ENCODE data around the gene ABCA7.
"Not testable (repeated sequence)": the region's sequence is repeated elsewhere in the genome, so short reads cannot be mapped to it uniquely, and the experiment has no call there.

ABCA7 gene

DNA sequence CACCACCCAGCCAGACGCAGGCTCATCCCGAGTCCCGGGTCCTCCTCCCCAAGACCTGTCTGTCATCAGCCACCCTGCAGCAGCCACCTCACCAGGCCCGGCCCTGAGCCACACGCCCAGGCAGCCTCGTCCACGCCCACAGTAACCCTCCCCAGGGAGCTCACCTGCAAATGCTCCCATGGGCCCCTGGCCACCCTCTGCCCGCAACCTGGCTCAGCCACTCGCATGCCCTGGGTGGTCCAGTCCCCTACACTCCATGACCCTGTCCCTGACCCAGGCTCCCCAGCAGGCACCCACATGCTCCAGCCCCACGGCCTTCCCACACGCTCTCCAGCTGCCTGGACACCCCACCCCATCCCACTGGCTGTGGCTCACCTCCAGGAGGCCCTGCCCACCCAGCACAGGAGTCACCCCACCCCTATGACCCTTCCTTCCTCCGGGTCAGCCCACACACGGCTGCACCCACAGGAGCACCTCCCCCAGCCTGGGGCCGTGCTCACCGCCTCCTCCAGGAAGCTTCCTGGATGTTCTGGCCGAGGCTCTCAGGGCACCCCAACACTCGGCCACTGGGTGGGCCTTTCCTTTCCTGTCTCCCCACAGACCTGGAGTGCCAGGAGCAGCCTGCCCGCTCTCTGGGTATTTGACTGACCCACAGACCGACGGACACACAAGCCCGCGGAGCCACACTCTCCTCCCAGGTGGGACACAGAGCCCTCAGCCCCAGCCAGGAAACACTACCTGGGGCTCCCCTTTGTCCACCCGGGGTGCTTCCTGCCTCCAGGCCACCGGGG is 22.6 kb upstream of the ABCA7 start:
- no peak for DNase-seq

DNA sequence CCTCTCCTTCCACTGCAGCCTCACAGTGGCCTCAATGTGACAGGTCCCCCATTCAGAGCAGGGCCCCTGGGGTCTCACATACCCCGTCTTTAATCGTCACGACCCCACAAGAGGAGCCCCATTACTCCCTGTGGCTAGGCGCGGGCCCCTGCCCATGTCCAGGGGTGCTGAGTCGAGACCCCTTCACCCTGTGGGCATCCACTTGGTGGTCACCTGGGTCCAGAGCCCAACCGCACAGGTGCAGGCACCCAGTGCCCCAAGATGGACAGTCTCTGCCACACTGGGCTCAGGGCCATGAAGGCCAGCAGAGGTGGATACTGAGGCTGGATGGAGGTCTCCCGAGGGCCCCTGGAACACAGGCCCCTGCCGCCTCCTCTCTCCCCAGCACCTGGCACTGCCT is 22.0 kb upstream of the ABCA7 start:
- no peak for DNase-seq

DNA sequence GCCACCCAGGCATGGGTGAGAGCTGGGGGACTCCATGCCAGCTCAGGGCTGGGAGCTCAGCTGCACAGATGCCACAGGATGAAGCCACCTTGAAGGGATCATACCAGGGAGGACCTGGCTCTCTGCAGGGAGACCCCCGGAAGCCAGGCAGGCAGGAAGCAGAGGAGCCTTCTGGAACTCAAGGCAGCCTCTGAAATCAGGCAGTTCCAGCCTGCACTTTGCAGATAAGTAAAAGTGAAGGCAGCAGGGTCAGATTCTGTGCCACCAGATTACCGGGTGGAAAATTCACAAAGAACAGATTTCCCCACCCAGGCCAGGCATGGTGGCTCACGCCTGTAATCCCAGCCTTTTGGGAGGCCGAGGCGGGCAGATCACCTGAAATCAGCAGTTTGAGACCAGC is 21.5 kb upstream of the ABCA7 start:
- DNase-seq = no peak

DNA sequence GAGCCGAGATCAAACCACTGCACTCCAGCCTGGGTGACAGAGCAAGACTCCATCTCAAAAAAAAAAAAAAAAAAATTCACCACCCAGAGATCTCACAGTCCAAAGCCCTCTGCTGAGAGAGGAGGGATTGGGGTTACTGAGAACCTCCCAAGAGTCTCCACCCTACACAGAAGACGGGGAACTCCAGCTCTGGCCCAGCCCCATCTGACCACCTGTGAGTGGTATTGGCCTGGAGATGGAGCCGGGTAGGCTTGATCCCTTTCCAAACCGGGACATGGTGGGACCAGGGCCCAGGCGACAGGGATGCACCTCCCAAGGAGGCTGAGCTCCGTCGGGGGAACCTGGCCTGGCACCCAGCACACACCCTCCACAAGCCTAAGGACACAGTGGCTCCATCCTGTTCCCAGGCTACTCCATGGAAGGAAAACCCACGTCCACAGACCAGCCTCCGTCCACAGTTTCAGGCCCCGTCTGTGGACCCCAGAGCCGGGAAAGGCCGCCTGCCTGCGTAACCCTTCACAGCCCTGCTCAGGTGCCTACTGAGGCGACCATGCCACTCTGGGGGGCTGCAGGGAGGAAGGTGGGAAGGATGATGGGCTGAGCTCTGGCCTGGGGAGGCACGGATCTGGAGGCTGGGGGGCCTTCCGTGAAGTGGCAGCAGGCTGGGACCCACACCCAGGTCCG is 20.8 kb upstream of the ABCA7 start:
- no peak for DNase-seq

DNA sequence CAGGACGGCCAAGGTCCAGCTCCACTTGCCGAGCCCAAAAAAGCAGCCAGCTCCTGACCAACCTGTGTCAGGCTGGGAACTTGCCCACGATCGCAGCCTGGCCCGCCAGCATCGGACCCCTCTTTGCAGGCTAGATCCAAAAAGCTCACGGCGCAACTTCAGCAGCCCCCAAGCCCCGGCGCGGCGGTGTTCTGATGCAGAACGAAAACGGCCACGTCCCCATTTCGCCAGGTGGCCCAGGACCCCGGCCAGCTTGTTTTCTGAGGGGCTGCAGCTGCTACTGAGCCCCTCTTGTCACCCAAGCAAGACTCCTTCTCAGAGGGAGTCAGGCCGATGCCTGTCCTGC is 20.3 kb upstream of the ABCA7 start:
- DNase-seq = no peak

DNA sequence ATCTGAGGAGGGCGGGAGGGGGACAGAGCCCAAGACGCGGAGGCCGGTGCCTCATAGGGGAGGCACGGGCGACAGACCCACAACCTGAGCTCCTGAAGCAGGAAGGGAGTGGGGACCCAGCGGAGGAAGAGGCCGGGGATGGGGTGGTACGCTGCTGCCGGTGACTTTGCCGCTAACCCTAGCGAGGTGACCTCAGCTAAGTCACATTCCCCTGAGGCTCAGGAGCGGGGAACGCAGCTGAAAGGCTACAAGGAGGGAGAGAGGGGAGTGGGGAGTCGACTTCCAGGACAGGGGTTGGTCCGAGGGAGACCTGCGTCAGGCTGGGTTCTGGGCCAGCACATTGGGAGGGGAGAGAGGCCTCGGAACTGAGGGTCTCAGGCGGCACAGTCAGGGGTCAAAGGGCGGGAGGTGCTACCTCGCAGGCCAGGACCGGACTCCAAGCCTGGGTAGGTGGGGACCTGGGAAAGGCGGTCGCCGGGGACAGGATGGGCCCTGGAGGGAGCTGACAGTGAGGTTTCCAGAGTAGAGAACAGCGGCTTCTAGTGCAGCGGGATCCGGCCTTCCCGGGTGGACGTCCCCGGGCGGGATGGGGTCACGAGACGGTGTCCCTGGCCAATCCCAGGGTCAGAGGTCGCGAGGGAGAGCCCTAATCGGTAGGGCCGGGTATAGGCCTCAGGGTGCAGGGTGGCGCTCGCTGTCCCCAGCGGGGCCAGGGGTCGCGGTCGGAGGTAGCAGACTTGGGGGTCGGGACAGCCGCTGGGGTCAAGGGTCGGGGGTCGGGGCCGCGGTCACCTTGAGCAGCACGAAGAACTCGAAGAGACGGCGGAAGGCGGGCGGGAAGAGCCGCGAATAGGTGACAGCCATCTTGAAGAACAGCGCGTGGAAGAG is 19.7 kb upstream of the ABCA7 start:
- DNase-seq = peak; percentile 55

DNA sequence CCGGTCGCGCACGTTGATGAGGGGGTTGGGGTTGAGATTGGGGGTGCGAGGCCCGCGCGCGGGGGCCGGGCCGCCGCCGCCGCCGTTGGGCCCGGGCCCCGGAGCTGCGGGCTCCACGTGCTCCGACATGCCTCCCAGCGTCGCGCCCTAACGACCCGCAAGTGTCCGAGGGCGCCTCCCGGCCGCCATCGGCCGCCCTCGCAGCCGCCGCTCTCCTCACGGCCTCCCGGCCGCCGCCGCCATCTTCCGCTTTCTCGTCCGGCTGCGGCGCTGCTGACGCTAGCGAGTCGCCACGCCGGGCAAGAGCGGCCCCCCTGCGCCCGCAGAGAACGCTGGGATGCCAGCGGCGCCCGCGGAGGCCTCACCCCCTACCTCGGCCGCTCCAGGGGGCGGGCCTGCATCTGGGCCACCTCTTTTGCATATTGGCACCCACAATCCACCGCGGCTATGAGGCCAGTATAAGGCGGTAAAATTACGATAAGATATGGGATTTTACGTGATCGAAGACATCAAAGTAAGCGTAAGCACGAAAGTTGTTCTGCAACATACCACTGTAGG is 19.0 kb upstream of the ABCA7 start, which contains the start of gene TMEM259:
TSS of gene TMEM259 (minus strand) at position 256 of the 558 bp plus-strand sequence. CDS start at position 129, 127 bp downstream.
- peak; percentile 98 for DNase-seq

DNA sequence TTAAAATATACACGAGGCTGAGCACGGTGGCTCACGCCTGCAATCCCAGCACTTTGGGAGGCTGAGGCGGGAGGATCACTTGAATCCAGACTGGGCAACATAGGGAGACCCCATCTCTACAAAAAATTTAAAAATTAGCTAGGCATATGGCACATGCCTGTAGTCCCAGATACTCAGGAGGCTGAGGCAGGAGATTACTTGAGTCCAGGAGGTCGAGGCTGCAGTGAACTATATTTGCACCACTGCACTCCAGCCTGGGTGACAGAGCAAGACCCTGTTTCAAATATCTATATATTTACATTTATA is 16.1 kb upstream of the ABCA7 start:
- DNase-seq = not testable (repeated sequence)

DNA sequence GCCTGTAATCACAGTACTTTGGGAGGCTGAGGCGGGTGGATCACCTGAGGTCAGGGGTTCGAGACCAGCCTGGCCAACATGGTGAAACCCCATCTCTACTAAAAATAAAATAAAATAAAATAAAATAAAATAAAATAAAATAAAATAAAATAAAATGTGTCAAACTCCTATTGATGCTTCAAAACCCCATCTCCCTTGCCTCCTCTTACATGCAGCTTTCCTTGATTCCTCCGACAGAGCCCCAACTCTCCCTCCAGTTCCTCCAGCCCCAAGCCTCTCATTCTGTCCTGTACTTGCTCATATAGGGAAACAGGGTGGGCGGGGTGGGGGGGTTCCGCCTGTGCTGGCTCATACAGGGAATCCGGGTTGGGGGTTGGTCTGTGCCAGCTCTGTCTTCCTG is 14.8 kb upstream of the ABCA7 start:
- DNase-seq = not testable (repeated sequence)

DNA sequence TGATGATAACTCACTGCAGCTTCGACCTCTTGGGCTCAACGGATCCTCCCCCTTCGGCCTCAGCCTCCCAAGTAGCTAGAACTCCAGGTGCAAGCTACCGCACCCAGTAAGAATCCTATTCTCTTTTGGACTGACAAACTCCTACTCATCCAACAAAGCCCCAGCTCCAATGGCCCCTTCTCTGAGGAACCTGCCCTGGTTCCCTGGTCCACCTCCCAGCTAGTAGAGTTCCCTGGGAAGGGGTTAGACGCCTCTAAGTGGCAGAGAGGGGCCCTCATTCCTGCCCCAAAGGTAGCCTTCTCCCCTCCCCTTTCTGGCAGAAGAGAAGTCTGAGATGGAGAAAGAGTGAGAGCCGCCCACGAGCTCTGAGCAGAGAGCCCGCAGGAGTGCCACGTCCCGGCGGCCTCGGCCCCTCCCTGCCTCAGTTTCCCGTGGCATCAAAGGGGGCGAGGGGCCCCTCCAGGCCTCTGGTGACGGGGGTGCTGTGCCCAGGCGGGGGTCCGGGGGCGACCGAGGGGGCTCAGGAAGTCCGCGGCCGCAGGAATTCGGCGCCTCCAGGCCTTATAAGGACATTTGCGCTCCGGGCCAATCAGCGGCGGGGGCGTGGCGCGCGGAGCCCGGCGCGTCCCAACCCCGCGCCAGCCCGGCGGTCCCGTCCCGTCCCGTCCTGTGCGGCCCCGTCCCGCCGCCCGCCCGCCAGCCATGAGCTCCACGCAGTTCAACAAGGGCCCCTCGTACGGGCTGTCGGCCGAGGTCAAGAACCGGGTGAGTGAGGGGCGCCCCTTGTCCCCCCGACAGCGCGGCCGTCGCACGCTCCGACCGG is 13.7 kb upstream of the ABCA7 start, which contains the start of gene CNN2:
TSS of gene CNN2 (plus strand) at position 649 of the 823 bp plus-strand sequence. CDS start at position 703, 54 bp downstream.
- peak; percentile 77 for DNase-seq

DNA sequence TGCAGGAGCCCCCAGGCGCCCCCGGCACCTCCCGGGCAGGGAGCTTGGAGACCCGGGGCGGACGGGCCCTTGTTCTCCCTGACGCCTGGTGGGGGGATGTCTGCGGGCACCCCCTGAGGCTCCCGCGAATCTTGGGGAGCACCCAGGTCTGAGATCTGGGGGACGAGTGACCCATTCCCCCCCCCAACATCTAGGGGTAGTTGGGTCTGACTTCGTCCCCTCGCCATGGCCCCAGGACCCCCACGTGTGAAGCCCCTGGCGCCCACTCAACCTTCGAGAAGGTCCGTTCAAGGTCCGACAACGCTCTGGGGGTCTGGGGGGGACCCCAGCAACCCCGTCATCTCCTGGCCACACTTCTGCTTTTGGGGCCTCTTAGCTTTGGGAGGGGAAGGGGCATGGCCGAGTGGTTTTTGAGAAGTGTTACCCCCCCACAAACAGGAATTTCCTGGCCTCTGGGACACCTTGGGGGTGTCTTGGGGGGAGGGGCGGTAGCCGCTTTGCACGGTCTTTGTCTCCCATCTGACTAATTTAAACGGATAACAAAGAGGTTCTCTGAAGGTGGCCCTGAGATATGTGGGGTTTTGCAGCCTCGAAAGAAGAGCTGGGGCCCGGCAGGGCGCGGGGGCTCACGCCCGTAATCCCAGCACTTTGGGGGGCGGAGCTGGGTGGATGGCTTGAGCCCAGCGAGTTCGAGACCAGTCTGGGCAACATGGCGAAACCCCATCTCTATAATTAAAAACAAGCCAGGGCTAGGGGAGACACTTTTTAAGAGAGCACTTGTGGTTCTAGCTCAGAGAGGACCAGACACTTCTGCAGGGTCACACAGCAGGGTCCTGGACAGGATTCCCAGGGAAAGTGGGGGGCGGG is 12.9 kb upstream of the ABCA7 start:
- DNase-seq = peak; percentile 57

DNA sequence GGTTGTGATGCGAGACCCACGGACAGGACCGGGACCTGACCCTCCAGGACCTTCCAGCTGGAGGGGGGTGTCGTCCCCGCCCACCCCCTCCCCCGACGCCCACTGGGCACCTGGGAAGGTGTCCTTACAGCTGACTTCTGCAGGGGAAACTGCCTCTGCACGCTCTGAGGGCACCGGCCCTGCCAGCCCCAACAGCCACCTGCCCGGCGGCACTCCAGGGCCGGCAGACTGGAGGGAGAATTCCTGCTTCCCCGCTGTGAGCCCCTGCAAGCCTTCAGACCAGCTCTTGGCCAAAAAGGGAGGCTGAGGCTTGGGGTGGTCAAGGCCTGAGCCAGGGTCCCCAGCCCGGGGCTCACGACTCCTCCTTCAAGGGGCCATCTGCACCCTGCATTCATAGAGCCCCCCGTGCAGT is 12.3 kb upstream of the ABCA7 start:
- no peak for DNase-seq

DNA sequence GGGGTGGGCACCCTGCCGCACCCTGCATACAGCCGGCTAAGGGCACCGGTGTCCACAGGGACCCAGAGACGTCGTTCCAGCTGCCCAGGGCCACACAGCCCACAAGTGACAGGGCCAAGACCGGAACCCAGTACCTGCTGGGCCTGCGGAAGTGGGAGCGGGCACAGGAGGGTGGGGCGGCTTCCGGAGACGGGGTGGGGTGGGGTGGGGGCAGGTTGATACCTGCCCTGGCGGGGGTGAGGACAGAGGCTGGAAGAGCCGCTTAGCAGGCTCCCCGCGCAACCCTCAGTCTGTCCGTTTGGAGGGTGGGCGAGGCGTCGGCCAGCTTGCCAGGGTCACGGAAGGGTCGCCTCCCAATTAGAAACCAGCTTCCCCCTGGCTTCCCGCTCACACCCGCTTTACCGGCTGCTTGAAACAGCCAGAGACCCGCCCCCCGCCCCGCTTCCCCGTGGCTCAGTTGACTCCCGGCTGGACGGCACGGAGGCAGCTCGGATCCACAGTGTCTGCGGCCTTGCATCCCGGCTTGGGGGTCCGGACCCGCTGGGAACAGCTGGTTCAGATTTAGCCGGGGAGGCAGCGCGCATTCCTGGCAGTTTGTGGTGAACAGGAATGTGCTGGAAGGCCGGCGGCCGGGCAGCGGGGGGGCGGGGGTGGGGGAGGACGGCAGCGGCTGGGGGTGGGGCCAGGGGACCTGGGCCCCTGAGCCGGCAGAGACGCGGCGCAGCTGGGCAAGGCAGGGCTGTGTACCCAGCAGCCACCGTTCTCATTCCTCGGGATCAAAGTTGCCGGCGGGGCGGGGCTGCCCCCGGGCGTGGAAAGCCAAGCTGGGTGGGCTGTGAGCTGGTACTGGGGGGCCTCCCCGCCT is 11.6 kb upstream of the ABCA7 start:
- peak; percentile 64 for DNase-seq

DNA sequence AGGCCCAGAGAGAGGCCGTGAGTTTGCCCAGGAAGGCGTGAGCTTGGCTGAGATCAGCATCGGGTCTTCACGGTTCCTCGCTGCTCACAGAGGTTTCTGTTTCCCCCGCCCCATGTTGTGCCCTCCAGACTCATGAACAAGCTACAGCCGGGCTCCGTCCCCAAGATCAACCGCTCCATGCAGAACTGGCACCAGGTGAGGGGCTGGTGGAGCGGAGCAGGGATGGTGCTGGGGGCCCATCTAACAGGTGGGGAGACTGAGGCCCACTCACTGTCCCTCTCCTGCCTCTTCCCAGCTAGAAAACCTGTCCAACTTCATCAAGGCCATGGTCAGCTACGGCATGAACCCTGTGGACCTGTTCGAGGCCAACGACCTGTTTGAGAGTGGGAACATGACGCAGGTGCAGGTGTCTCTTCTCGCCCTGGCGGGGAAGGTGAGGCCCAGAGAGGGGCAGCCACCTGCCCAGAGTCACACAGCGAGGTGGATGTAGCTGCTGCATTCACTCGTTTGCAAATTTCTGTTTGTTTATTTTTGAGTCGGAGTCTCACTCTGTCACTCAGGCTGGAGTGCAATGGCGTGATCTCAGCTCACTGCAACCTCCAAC is 7.5 kb upstream of the ABCA7 start:
- DNase-seq = no peak

DNA sequence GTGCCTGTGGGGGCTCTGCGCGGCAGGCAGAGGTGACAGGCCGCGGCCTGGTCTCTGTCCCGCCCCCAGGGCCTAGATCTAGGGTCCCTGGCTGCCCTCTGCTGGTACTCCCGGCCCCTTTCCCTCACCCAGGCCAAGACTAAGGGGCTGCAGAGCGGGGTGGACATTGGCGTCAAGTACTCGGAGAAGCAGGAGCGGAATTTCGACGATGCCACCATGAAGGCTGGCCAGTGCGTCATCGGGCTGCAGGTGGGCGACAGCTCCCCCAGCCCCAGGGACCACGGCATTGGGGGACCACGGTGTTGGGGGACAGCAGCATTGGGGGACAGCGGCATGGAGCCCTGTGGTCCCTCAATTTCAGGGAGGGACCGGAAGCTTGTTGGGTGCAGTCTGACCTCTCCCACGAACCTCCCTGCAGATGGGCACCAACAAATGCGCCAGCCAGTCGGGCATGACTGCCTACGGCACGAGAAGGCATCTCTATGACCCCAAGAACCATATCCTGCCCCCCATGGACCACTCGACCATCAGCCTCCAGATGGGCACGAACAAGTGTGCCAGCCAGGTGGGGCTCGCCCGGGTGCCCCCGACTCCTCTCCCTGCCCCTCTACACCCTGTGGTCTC is 3.8 kb upstream of the ABCA7 start:
- DNase-seq = no peak

DNA sequence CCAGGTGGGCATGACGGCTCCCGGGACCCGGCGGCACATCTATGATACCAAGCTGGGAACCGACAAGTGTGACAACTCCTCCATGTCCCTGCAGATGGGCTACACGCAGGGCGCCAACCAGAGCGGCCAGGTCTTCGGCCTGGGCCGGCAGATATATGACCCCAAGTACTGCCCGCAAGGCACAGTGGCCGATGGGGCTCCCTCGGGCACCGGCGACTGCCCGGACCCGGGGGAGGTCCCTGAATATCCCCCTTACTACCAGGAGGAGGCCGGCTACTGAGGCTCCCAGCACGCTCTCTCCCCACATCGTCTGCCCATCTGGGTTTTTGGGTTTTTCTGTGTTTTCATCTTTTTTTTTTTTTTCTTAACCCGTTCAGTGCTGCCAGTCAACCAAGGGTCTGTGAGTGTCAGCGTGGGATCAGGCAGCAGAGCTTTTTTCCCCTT is 2.3 kb upstream of the ABCA7 start:
- no peak for DNase-seq

DNA sequence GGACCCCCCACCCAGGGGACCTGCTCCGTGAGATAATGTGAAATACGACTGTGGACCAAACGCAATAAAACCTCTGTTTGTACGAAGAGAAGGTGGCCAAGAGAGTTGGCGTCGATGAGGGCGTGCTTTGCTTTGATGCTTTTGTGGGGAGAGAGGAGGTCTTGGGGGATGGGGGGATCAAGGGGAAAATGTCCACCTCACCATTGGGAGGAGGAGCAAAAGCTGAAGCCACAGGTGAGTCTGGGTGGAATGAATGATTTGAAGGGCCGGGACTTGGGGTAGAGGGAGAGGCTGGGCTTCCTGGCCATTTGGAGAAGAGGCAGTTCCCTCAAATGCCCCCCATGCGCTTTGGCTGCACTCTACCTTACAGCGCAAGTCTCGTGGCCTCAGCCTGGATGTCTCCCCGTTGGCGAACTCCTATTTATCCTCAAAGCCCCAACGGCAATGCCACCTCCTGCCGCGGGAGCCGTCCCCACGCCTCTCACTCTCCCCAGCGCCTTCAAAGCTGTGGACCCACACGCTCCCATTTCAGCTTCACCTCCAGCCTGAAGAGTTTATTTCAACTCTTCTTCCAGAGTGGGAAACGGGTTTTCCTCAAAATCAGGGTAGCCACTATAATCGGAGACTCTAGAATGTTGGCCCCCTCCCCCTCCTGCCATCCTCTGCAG is 795 bp upstream of the ABCA7 start:
- no peak for DNase-seq

DNA sequence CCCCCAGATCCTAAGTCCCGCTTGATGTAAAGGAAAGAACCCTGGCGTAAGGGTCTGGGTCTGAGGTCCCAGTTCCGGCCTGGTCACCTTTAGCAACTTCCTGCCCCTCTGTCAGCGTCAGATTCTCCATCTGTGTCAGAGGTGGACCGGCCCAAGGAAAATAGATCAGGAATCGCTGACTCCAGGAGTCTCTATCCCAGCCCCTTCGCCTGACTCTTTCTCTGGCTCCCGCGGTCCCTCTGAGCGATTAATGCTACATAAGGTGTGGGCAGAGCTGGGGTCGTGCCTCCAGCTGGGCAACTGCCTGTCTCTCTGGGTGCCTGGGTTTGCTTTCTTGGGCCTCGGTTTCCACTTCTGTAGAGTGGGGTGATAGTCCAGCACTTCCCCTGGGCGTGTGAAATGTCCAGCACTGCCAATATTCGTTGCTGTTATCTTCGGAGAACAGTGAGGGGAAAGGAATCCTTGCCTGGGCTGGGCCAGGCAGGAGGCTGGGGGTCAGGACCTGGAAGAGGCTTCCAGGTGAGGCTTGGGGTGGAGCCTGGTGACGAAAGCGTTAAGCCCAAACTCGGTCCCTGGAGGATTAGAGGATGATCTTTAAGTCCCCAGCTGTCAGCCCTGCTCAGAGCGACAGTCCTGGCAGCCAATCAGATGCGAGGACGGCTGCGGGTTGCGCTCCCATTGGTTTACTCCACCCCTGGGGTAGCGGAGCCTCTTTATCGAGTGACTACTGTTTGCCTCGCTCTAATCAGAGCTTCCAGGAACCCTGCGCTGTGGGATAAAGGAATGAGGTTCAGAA is 767 bp downstream of the ABCA7 start:
- peak; percentile 95 for DNase-seq

Measured in activated CD4-positive, alpha-beta T cell treated with anti-CD3 and anti-CD28 coated beads for 48 hours (primary cell).